ENCODE results near the gene LRRC51.

The LRRC51 gene

DNA sequence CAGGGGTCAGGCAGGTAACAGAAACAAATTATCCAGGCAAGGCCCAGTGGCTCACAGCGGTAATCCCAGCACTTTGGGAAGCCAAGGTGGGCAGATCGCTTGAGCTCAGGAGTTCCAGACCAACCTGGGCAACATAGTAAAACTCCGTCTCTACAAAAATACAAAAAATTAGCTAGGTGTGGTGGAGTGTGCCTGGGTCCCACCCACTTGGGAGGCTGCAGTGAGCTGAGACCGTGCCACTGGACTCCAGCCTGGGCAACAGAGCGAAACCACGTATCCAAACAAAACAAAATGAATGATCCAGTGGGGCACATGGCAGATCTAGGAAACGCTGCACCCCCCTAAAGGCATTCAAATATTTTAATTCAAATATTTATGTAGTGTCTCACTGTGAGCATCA, 10.2 kb upstream of the LRRC51 start:
- no peak for DNase-seq (ENCODE audit: low read depth)

- DNase-seq (ENCODE audit: low read depth) = peak; percentile 44
Observed at GRCh38 chr11:72072348-72072747, 8.3 kb upstream of the LRRC51 start.

GRCh38 chr11:72075109-72075508, 5.5 kb upstream of the LRRC51 start:
- DNase-seq (ENCODE audit: low read depth) = no peak

GRCh38 chr11:72075756-72076155, 4.9 kb upstream of the LRRC51 start:
- no peak for DNase-seq (ENCODE audit: low read depth)

GRCh38 chr11:72078477-72078876, 2.2 kb upstream of the LRRC51 start:
- DNase-seq (ENCODE audit: low read depth) = no peak

- no peak for DNase-seq (ENCODE audit: low read depth)
Observed at GRCh38 chr11:72079819-72080325, 778 bp upstream of the LRRC51 start.

DNA sequence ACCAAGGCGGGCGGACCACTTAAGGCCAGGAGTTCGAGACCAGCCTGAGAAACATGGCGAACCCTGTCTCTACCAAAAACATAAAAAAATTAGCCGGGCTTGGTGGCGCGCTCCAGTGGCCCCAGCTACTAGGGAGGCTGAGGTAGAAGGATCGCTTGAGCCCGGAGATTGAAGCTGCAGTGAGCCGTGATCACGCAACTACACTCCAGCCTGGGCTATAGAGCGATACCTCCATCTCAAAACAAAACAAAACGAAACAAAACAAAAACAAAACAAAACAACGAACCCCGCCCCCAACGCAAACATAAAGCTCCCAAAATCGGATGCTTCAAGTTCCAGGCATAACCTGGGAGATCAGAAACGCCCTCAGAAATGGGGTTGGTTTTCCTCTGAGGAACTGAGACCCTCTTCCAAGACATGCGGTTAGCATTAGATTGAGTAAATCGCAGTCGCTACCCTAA, 564 bp downstream of the LRRC51 start:
- DNase-seq (ENCODE audit: low read depth) = no peak

DNA sequence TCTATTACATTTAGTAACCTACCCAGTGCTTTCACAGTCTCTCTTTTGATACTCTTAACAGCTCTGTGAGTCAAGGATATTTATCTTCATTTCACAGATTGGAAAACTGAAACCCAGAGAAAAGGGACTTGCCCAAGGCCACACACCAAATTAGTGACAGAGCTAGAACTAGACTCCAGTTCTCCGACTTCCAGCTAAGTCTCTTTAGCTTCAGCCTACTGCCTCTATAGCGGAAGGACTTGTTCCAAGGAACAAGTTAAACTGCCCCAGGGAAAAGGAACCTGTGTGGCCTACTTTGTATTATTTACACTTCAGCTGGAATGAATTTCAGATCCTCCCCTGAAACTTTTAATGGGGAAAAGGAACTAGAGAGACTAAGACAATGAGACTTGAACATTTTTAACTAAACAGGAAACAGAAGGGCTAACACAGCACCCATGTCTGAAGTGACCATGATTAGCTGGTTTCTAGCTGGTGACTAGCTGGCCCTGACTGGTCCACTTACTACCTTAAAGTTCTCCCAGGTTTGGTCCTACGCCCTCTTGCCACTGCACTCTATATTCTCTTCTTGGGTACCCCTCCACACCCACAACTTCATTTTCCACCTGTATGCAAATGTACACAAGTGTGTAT, 1.3 kb downstream of the LRRC51 start:
- no peak for DNase-seq (ENCODE audit: low read depth)

- DNase-seq (ENCODE audit: low read depth) = no peak
Observed at GRCh38 chr11:72083414-72083813, 2.8 kb downstream of the LRRC51 start.

DNA sequence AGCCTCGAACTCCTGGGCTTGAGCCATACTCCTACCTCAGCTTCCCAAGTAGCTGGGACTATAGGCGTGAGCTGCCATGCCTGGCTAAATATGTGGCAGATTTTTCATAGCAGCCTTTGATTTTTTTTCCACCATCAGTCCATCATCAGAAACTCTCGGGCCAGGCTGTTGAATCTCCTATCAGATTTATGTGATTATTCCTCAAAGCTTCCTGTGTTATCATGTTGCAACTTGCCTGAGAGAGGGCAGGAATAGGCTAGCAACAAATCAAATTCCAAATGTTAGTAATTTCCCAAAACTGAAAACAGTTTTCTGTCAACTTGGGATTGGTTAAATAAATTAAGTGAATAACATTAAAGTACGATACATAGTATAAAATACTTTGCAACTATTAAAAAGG, 3.4 kb downstream of the LRRC51 start:
- DNase-seq (ENCODE audit: low read depth) = no peak

- DNase-seq (ENCODE audit: low read depth) = no peak
Observed at GRCh38 chr11:72084965-72085364, 4.3 kb downstream of the LRRC51 start.

GRCh38 chr11:72085621-72086351, 5.1 kb downstream of the LRRC51 start:
- no peak for DNase-seq (ENCODE audit: low read depth)

GRCh38 chr11:72088076-72088808, 7.6 kb downstream of the LRRC51 start:
- no peak for DNase-seq (ENCODE audit: low read depth)

DNA sequence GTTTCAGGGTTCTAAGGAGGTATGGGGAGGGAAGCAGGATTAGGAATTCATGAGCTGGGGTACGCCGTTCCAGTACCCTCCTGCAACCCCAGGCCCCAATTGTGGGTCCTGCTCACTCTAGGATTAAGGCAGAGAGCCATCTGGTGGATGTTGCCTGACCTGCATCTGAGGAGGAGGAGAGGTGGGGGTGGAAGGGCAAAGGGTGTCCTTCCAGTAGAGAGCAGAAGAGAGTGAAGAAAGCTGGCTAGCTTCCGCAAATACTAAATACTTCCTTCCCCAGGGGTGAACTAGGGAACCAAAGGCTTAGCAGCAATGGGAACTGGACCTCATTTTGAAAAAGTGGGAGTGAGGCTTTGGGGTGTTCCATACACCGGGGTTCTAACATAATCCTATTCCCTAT, 10.6 kb downstream of the LRRC51 start:
- no peak for DNase-seq (ENCODE audit: low read depth)

DNA sequence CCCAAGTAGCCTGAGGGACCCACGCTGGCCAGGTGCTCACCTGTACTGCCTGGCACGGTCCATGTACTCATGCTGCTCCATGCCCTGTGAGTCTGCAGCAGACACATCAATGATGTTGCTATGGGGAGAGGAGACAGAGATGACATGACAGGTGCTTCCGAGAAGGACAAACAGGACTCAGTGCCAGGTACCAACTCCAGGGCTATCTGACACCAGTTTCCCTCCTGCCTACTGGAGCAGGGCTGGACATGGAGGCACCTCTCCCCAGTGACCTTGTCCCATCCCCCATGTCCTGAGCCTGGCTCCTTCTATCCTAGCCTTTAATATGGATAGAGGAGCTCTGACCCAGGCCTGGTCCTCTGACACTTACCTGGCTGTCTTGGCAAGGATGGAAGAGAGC, 18.1 kb downstream of the LRRC51 start:
- no peak for DNase-seq (ENCODE audit: low read depth)

DNA sequence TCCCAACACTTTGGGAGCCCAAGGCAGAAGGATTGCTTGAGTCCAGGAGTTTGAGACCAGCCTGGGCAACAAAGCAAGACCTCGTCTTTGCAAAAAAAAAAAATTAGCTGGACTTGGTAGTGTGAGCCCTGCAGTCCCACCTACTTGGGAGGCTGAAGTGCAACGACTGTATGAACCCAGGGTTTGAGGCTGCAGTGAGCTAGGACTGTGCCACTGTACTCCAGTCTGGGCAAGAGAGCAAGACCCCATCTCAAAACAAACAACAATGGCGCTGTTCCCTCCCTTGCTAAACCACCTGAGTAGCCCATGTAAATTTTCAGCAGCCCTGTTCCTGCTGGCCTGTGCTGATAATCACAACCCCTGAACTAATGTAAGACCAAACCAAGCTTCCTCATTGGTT, 19.4 kb downstream of the LRRC51 start:
- DNase-seq (ENCODE audit: low read depth) = no peak

DNA sequence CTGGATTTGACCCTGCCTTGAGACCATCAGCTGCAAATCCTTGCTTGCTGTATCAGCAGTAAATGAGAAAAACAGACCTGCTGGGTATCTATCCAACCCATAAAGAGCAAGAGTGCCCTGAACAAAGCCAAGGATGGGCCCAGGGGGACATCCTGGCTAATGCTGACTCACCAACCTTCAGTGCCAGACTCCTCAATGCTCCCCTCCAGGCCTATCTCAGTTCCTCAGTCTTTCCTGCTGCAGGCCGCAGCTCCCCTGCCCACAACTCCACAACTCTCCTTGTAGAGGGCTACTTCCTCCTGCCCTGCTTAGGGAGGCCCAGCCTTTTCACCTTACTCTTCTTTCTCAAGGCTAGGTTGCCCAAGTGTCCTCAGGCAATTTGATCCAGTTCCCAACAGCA, 19.8 kb downstream of the LRRC51 start:
- no peak for DNase-seq (ENCODE audit: low read depth)

DNA sequence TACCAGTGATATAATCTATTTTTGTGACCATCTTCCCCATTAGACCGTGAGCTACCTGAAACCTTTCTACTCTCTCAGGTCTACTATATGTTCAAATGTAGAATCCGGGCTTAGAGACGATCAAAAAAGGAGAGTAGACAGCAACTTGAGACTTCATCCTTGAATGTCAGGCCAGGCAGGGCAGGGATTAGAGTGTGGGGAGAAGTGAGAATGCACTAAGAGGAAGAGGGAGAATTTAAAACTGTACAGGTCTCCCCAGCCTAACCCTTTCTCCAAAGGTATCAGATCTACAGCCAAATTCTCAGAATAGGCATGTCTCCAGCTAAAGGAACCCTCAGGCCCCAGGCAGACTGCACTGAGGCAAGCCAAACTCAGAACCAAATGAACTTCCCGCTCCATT, 21.5 kb downstream of the LRRC51 start:
- DNase-seq (ENCODE audit: low read depth) = no peak

- DNase-seq (ENCODE audit: low read depth) = no peak
Observed at GRCh38 chr11:72102631-72102945, 21.9 kb downstream of the LRRC51 start.

DNA sequence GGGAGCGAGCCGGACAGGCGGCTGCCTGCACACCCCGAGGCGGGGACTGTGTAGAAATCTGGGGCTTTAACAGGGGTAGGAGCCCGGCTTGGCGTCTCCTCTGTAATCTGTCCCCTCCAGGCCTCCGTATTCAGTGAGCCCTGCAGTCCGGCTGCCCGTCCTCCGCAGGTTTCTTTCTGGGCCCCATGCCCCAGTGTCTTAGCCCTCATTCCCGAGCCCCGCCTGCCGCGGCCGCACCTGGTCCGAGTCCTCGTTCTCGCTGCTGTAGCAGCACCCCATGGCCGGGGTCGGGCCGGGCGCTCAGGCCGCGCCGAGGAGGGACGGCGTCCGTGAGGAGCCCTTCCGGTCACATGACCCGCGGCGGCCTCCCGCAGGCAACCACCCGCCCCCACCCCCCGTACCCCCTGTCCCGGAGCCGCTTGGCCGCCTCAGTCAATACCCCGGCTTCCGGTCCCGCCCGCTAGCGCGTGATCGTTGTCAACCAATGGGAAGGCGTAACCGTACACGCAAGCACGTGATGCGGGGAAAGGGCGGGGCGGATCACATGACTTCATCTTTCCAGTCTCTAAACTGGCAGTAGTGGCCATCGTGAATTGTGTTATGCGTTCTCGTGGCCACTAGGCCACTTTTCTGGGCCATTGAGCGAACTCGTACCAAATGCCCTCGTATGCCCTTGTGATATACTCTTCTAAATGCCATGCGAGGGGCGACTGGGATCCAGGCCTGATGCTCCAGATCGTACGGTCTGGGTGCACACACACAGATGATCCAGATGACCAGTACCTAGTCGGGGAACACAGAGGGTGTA, 22.5 kb downstream of the LRRC51 start, which contains the start of gene LAMTOR1:
Gene LAMTOR1 (minus strand): TSS at position 352 of the 808 bp plus-strand sequence. CDS start 73 bp downstream, at position 279.
- peak; percentile 97 for DNase-seq (ENCODE audit: low read depth)

- DNase-seq (ENCODE audit: low read depth) = no peak
Observed at GRCh38 chr11:72103754-72104167, 23.1 kb downstream of the LRRC51 start.

DNA sequence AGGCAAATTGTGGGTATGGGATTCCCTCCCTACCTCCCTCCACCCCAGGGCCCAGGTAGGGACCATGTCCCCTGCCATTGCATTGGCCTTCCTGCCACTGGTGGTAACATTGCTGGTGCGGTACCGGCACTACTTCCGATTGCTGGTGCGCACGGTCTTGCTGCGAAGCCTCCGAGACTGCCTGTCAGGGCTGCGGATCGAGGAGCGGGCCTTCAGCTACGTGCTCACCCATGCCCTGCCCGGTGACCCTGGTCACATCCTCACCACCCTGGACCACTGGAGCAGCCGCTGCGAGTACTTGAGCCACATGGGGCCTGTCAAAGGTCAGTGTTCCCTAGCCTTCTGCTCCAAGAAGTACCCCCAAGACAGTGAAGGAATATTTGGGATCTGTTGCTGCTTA, 25.2 kb downstream of the LRRC51 start, which contains the start of gene TOMT:
Gene TOMT (plus strand): TSS at position 37 of the 400 bp plus-strand sequence. CDS start 28 bp downstream, at position 65.
- DNase-seq (ENCODE audit: low read depth) = no peak
